ENCODE measurements around the gene XPO4.
"Not testable (repeated sequence)": the region's sequence is repeated elsewhere in the genome, so short reads cannot be mapped to it uniquely, and the experiment has no call there.

Gene XPO4

GRCh38 chr13:20787180-20787579 is 115.4 kb downstream of the XPO4 start:
- DNase-seq (ENCODE audit: low spot score): no peak

DNA sequence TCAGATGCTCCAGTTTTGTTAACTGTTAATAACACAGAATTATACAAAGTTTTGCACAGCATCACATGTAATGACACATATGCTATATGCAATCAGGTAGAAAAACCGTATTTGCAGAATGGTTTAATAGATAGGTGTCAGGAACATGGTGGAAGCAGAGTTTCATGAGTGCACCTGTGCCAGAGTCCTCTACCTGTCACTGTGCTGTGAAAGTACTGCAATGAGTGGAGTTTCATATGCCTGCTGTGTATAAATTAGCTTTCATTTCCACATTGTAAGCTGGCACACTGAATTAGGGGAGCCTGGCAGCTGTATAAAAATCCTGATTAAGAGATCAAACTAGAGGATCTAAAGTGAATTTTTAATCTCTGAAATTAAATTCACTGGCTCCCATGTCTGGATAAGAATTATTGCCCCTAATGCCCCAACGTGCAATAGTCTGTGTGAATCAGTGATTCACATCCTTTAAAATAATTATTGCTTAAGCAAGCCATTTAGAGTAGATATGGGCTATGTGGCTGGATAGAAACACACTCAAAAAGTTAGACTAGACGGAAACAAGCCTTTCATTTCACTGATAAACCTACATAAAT is 120.3 kb downstream of the XPO4 start:
- no peak for DNase-seq (ENCODE audit: low spot score)

DNA sequence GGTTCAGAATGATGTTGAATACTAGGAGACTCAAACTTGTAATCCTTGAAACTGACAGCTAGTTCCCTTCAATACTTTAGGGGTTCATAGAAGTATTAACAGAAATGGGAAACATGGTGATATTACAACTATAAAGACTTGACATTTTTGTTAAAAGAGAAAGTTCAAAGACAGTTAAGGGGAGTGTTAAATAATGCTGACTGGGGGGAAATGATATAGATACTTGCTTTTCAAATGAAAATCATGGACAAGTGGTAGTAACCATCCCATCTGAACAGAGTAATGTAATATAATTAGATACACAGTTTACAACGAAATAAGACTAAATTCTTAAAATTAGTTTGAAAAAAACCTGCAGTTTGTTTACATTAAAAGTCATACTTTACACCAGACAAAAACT is 122.2 kb downstream of the XPO4 start:
- DNase-seq (ENCODE audit: low spot score): no peak

- DNase-seq (ENCODE audit: low spot score): no peak
Measured at GRCh38 chr13:20779405-20779804, 123.1 kb downstream of the XPO4 start.

DNA sequence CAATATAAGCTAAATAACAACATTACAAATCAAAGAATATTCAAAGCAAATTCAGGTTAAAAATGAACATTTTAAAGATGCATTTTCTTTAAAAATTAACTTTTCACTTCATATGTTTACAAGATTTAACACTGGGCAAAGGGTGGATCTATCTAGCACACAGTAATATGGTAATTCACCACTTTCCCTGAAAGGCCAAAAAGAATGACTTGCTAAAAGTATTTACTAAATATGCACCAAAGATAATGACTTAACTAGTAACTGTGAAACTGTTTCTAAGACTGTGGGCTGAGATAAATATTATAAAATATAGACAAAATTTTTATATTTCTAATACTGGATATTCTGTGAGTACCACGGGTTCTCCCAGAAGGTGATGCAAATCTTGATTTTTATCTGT is 124.2 kb downstream of the XPO4 start:
- no peak for DNase-seq (ENCODE audit: low spot score)

DNA sequence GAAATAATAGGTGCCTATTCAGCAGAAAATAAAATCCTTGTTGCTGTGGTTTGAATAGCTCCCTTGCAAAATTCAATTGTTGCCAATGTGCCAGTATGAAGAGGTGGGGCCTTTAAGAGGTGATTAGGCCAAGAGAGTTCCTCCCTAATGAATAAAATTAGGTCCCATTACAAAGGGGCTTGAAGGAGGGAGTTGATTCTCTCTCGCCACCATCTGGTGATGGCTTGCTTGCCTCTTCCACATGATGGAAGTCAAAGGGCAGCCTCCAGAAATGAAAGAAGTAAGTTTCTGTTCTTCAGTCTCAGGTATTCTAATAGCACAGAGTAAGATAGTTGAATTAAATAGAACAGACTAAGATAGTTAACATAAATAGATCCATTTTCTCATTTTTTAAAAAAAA is 125.8 kb downstream of the XPO4 start:
- no peak for DNase-seq (ENCODE audit: low spot score)

GRCh38 chr13:20775961-20776360 is 126.6 kb downstream of the XPO4 start:
- no peak for DNase-seq (ENCODE audit: low spot score)

DNA sequence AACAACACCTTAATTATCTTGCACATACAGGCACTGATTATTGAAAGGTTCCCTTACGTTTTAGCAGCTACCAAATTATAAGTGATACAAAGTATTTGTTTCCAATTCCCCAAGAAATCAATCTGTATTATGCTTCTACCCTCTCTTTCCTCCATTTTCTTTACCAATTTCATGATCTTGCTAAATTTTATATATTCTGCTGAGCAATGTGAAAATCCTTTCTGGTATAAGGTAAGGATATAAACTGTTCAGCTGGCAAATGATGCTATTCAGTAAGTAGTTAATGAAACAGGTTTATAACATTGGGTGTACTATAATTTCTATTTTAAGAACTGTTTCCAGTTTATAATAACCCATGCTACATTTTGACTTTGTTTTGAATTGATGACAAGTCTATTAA is 127.8 kb downstream of the XPO4 start:
- DNase-seq (ENCODE audit: low spot score): no peak

- DNase-seq (ENCODE audit: low spot score): peak; percentile 82
Measured at GRCh38 chr13:20773194-20774080, 129.1 kb downstream of the XPO4 start, which contains the start of gene EEF1AKMT1. Gene EEF1AKMT1 (minus strand): TSS chr13:20773961. CDS start chr13:20757598, 16,363 bp downstream.

DNA sequence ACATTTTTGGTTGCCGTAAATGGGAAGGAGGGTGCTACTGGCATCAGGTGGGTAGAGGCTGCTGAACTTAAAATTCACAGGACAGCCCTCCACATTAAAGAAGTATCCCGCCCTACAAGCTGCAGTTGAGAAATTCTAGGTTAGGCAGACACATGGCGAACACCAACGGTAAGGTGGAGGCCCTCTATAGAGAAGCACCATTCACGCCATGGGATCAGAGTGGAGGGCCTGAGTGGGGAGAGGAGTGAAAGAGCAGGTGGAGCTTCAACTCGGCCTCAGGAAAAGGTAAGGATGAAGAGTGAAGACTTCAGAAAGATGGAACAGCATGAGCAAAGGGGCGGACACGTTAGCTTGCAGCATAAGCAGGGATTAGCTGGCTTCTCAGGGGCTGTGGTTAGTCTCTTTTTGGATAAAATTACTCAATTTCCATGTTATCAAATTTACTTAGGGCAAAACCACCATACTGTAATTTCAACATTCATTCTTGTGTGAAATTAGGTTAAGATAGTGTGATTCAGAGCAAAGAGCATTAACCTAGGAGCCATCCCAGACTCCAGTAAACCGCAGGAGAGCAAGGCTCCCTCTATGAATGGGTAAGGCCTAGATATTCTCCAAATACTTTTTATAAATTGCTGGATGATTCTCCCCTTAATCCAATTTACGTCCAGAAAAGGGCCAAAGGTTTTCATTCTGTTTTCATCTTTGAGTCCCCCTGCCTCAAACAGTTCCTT is 130.0 kb downstream of the XPO4 start:
- no peak for DNase-seq (ENCODE audit: low spot score)

- no peak for DNase-seq (ENCODE audit: low spot score)
Measured at GRCh38 chr13:20769834-20770233, 132.7 kb downstream of the XPO4 start.

GRCh38 chr13:20769091-20769490 is 133.5 kb downstream of the XPO4 start:
- no peak for DNase-seq (ENCODE audit: low spot score)

GRCh38 chr13:20767309-20767943 is 135.1 kb downstream of the XPO4 start:
- no peak for DNase-seq (ENCODE audit: low spot score)

DNA sequence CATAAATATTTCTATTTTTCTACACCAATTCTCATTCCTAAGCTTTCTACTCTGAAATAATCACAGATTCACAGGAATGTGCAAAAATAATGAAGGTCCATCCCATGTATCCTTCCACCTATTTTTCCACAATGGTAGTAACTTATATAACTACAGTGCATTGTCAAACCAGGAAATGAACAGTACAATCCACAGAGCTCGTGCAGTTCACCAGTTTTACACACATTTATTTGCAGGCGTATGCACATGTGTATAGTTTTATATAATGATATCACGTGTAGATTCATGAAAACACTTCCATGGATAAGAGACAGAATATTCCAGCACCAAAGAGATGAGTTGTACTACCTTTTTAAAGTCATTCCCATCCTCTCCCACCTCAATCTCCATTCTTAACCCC is 141.7 kb downstream of the XPO4 start:
- DNase-seq (ENCODE audit: low spot score): no peak

- no peak for DNase-seq (ENCODE audit: low spot score)
Measured at GRCh38 chr13:20754009-20754408, 148.5 kb downstream of the XPO4 start.

DNA sequence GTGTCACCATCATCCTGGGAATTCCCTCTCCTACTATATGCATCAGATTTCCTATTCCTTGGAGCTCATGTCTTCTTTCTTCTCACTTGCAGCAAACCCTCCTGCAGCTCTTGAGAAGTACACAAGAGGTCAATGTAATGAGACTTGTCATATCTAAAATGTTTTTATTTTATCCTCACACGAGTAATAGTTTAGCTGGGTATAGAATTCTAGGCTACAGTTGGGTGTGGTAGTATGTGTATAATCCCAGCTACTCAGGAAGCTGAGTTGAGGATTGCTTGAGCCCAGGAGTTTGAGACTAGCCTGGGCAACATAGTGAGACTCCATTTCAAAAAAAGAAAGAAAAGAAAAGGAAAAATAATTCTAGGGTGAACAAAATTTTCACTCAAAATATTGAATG is 153.2 kb downstream of the XPO4 start:
- no peak for DNase-seq (ENCODE audit: low spot score)

GRCh38 chr13:20743830-20744404 is 158.6 kb downstream of the XPO4 start:
- DNase-seq (ENCODE audit: low spot score): not testable (repeated sequence)

DNA sequence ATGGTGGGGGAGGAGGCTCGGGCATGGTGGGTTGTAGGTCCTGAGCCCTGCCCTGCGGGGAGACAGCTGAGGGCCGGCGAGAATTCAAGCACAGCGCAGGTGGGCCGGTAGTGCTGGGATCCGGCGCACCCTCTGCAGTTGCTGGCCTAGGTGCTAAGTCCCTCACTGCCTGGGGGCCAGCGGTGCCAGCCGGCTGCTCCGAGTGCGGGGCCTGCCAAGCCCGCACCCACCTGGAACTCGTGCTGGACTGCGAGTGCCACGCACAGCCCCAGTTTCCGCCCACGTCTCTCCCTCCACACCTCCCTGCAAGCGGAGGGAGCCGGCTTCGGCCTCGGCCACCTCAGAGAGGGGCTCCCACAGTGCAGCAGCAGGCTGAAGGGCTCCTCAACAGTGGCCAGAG is 162.5 kb downstream of the XPO4 start:
- DNase-seq (ENCODE audit: low spot score): no peak

- no peak for DNase-seq (ENCODE audit: low spot score)
Measured at GRCh38 chr13:20738616-20739015, 163.9 kb downstream of the XPO4 start.

DNA sequence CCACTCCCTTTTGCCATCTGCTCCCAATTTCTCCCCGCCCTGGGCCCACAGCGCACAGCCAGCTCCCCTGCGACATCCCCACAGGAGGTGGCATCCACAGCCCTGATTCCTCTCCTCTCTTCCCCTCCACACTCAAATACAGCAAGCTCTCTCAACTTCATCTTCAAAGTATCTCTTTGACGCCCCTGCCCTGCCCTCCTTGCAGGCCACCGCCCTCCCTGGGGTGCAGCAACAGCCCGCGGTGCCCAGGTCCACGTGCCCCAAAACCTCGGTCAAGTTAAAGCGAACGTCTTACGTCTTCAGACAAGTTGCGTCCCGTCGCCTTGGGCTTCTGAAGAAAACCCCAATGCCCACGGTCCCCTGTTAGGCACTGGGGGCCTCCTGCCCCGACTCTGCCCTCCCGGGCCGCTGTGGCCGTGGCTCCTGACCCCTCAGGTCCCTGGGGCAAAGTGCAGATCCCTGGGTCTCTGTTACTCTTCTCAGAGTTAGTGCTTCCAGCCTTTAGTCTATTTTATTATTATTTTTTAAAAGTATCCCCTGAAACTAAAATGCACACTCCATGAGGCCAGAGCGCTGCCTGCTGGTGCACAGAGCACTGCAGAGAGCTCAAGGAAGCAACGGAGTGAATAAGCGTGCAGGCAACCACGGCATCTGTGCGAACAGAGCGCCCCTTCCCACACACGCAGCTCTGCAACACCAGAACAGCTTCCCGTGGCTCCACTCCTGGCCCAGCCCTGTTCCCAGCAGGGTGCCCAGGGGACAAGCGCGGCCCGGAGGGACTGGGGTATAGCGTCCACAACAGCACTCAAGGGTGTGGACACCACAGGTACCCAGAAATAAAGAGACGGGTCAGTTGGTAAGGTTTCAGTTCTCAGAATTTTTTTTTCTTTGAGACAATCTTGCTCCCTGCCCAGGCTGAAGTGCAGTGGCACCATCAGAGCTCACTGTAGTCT is 172.6 kb downstream of the XPO4 start:
- no peak for DNase-seq (ENCODE audit: low spot score)
